Measurements from ENCODE around the gene TAS2R13.

The TAS2R13 gene

DNA sequence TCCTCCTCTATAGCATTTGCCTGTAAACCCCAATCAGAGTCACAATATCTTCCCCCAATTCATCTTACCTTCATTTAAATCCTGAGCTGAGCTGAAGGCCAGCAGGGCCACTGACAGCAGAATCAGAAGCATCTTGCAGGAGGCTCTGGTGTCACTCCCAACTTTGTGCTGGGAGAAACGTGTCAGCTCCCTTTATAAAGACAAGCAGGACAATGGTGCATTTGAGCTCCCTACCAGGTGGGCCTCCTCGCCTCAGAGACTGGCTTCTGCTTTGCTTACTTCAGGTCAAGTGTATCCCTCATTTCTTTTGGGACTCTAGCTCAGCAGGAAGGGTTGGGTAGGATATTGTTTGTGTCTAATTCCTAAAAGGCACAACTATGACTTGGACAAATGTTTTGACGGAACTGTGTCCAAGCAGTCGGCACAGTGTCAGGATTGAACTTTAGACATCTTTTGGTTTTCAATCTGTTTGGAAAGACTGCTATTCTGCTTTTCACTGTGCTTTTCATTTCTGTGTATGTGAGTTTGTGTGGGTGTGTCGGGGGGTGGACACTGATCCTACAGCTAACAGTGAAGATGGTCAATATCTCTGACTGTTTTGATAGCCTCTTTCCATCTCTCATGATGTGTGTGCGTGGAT is 25.2 kb downstream of the TAS2R13 start, which contains the start of gene PRH1:
Gene PRH1, minus strand, starts transcription at position 170 of the 640 bp plus-strand sequence. Its CDS starts 38 bp downstream, at position 132.
- DNase-seq (ENCODE audit: insufficient read length, low spot score): no peak
- TF ChIP-seq, protein P1, sequence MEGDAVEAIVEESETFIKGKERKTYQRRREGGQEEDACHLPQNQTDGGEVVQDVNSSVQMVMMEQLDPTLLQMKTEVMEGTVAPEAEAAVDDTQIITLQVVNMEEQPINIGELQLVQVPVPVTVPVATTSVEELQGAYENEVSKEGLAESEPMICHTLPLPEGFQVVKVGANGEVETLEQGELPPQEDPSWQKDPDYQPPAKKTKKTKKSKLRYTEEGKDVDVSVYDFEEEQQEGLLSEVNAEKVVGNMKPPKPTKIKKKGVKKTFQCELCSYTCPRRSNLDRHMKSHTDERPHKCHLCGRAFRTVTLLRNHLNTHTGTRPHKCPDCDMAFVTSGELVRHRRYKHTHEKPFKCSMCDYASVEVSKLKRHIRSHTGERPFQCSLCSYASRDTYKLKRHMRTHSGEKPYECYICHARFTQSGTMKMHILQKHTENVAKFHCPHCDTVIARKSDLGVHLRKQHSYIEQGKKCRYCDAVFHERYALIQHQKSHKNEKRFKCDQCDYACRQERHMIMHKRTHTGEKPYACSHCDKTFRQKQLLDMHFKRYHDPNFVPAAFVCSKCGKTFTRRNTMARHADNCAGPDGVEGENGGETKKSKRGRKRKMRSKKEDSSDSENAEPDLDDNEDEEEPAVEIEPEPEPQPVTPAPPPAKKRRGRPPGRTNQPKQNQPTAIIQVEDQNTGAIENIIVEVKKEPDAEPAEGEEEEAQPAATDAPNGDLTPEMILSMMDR (IDR thresholded peaks at IDR 0.05; ENCODE audit: insufficient read depth, missing control alignments): no peak
- FAIRE-seq: no peak

DNA sequence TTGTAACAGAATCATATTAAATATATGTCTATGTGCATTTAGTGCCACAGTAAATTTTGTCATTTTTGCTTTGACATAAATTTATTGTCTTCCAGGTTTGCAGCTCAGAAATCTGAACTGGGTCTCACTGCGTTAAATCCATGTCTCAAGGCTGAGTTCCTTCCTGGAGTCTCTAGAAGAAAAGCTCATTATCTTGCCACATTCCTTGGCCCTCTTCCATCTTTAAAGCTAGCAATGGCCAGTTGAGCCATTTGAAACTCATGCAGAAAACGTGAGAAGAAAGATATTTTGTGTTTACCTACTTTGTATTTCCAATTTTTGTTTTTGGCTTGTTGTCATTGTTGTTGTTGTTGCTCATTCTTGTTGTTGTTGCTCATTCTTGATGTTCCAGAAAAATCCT is 36.0 kb downstream of the TAS2R13 start:
- FAIRE-seq: no peak
- TF ChIP-seq, protein P1 (IDR thresholded peaks at IDR 0.05; ENCODE audit: insufficient read depth, missing control alignments): no peak
- no peak for DNase-seq (ENCODE audit: insufficient read length, low spot score)

DNA sequence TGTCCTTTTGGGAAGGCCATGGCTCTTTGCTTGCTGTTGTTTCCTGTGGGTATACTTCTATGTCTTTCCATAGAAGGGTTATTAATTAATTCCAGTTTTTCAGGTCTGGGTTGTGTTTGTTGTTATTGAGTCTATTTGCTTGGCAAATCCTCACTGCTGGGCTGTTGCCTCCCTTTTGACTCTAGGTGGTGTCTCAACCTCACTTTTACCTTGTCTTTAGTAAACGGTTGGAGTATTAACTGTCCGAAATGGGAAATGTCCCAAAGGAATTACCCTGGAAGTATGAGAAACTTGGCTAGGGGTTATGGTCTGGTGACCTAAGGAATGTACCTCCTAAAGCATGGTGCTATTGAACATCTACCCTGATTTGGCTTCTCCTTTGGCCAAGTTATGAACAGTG is 42.0 kb downstream of the TAS2R13 start:
- no peak for DNase-seq (ENCODE audit: insufficient read length, low spot score)
- FAIRE-seq: no peak
- TF ChIP-seq, protein P1 (IDR thresholded peaks at IDR 0.05; ENCODE audit: insufficient read depth, missing control alignments): no peak

DNA sequence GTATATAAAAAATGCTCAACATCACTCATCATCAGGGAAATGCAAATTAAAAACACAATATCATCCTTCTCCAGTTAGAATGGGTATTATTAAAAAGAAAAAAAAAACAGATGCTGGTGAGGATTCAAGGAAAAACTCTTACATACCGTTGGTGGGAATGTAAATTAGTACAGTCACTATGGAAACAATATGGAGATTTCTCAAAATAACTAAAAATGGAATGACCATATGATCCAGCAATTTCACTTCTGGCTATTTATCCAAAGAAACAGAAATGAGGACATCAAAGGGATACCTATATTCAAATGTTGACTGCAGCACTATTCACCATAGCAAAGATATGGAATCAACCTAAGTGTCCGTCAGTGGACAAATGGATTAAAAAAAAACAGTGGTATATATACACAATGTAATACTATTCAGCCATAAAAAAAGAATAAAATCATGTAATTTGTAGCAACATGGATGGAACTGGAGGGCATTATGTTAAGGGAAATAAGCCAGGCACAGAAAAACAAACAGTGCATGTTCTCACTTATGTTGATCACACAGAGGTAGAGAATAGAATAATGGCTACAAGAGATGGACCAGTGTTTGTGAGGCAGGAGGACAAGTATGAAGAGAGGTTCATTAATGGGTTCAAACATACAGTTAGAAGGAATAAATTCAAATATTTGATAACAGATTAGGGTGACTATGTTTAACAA is 45.7 kb downstream of the TAS2R13 start:
- TF ChIP-seq, protein P1 (IDR thresholded peaks at IDR 0.05; ENCODE audit: insufficient read depth, missing control alignments): no peak
- no peak for FAIRE-seq
- DNase-seq (ENCODE audit: insufficient read length, low spot score): no peak

DNA sequence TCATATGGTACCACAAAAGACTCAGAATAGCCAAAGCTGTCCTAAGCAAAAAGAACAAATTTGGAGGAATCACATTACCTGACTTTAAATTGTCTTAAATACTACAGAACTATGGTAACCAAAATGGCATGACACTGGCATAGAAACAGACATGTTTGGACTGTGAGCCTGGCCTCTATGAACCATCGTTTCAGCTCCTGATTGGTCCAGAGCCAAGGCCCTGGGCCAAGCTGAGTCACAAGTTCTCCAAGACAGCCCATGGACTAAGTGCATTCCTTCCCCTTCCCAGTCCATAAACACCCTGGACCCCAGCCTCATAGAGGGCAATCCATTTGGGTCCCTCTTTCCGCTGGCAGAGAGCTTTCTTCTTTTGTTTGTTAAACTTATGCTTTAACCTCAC is 48.0 kb downstream of the TAS2R13 start:
- DNase-seq (ENCODE audit: insufficient read length, low spot score) (no peak), FAIRE-seq (no peak)
- TF ChIP-seq, protein P1 (IDR thresholded peaks at IDR 0.05; ENCODE audit: insufficient read depth, missing control alignments): no peak

All from D721Med (cell line).